Right atrium auricular region (tissue), 2 donors: ENCODE results near the gene PSD2. TPM values are rescaled to one million over a fixed set of nuclear protein-coding genes. Genes with fewer than 3 reads are reported as not detected.

Experiments used
- DNase-seq: peaks from one replicate; pipeline ENCODE4 v3.0.0-alpha.2; 2019; ENCODE audit warnings: low spot score
- H3K27ac ChIP-seq, 2 donors: fragments of 200-600 bp; sonication (generic); 1 replicate in 1 of 2; 2 replicates in 1 of 2; pipeline ENCODE4 v1.5.1; 2016 to 2019
- H3K27me3 ChIP-seq, 2 donors: fragments of 200-600 bp; sonication (generic); one replicate each; pipeline versions ENCODE4 v1.5.1 to v1.6.0; 2017 to 2019
- H3K36me3 ChIP-seq: fragments of 200-600 bp; sonication (generic); one replicate; pipeline ENCODE4 v1.5.1; 2016
- H3K4me1 ChIP-seq, 2 donors: fragments of 200-600 bp; sonication (generic); one replicate each; pipeline versions ENCODE4 v1.5.1 to v1.6.0; 2017 to 2019
- H3K4me3 ChIP-seq, 2 donors: fragments of 200-600 bp; sonication (generic); 1 replicate in 1 of 2; 2 replicates in 1 of 2; pipeline ENCODE4 v1.5.1; 2017 to 2019; ENCODE audit warnings: mild to moderate bottlenecking in 1 of 2, moderate library complexity in 1 of 2
- H3K9me3 ChIP-seq, 2 donors: fragments of 200-600 bp; sonication (generic); one replicate each; pipeline ENCODE4 v1.5.1; 2019
- total RNA-seq, 2 donors: library from RNA; depleted of rRNA; stranded (reverse); fragments of >200 nt; gene quantifications; one replicate each; pipeline ENCODE4 v1.1.0, GENCODE V29; 2016
- TF ChIP-seq, protein P1 (sequence below), 2 donors: fragments of 200-600 bp; sonication (generic); IDR thresholded peaks; one replicate each; pipeline ENCODE4 v1.5.1; 2019; ENCODE audit warnings: antibody characterized with exemption in 2 of 2

The PSD2 gene
- total RNA-seq, 2 donors from 2014 or later = 0.12 to 0.19 TPM

DNA sequence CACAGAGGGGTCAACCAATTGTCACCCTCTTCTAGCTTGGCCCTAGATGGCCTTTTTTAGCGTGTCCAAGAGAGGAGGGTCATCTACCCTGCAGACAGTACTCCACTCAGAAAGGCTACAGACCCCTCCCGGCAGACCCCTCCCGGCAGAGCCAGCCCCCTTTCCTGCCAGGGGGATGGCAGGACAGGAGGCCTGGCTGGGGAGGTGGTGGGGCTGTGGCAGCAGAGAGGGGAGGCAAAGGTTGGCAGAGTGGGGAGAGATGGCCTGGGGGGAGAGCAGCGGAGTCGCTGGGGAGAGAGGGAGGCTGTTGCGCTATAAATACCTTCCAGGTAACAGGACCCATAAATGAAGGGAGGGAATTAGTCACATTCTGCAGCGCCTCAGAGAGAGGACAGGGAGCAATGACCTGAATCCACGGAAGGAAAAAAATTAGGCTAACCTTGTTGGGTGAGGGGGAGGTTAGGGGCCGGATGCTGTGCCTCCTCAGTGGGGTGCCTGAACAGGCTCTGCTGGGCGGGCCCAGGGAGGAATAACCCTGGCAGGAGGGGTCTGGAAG, 32.9 kb upstream of the PSD2 start:
- TF ChIP-seq, protein P1, sequence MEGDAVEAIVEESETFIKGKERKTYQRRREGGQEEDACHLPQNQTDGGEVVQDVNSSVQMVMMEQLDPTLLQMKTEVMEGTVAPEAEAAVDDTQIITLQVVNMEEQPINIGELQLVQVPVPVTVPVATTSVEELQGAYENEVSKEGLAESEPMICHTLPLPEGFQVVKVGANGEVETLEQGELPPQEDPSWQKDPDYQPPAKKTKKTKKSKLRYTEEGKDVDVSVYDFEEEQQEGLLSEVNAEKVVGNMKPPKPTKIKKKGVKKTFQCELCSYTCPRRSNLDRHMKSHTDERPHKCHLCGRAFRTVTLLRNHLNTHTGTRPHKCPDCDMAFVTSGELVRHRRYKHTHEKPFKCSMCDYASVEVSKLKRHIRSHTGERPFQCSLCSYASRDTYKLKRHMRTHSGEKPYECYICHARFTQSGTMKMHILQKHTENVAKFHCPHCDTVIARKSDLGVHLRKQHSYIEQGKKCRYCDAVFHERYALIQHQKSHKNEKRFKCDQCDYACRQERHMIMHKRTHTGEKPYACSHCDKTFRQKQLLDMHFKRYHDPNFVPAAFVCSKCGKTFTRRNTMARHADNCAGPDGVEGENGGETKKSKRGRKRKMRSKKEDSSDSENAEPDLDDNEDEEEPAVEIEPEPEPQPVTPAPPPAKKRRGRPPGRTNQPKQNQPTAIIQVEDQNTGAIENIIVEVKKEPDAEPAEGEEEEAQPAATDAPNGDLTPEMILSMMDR (IDR thresholded peaks at IDR 0.05) = no peak
- Histone ChIP-seq H3K4me3 (no peak overlapping the region), H3K27me3 (no peaks in the 10 kb centered on the region), H3K9me3 (no peaks in the 10 kb centered on the region), H3K36me3 (no peaks in the 10 kb centered on the region), H3K27ac (no peak overlapping the region), H3K4me1 (peaks cover 0 to 13% of the 10 kb centered on the region in 2 donors)
- DNase-seq = no peak

DNA sequence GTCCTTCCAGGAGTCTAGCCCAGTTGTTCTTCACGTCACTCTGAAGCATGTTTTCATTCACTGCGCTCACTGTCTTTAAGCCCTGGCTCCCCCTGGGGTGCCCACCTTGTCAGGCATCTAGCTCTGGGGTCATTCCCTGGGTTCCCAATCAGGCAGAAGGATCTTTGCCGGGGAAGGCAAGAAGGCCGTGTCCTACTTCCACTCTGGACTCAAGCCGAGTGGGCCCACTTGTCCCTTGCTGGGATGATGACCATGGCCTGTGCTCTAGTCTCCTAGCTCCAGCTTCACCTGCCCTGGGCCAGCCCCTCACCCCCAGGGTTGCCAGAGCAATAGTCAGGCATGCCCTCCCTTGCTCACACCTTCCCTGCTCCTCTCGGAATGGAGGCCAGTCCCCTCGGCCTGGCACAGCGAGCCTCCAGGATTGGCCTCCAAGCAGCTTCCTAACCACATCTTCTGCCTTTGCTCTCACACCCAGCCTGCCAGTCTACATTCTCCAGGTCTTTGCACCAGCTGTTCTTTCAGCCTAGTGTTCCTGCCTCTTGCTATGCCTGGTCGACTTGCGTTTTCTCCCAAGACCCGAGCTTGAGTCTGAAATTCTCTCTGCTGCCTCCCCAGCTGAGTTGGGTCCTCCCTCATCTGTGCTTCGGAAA, 32.2 kb upstream of the PSD2 start:
- Histone ChIP-seq H3K4me3 (no peak overlapping the region), H3K4me1 (peaks cover 0 to 13% of the 10 kb centered on the region in 2 donors), H3K27ac (no peak overlapping the region), H3K36me3 (no peaks in the 10 kb centered on the region), H3K27me3 (no peaks in the 10 kb centered on the region), H3K9me3 (no peaks in the 10 kb centered on the region)
- DNase-seq = no peak
- TF ChIP-seq, protein P1 (IDR thresholded peaks at IDR 0.05) = no peak

DNA sequence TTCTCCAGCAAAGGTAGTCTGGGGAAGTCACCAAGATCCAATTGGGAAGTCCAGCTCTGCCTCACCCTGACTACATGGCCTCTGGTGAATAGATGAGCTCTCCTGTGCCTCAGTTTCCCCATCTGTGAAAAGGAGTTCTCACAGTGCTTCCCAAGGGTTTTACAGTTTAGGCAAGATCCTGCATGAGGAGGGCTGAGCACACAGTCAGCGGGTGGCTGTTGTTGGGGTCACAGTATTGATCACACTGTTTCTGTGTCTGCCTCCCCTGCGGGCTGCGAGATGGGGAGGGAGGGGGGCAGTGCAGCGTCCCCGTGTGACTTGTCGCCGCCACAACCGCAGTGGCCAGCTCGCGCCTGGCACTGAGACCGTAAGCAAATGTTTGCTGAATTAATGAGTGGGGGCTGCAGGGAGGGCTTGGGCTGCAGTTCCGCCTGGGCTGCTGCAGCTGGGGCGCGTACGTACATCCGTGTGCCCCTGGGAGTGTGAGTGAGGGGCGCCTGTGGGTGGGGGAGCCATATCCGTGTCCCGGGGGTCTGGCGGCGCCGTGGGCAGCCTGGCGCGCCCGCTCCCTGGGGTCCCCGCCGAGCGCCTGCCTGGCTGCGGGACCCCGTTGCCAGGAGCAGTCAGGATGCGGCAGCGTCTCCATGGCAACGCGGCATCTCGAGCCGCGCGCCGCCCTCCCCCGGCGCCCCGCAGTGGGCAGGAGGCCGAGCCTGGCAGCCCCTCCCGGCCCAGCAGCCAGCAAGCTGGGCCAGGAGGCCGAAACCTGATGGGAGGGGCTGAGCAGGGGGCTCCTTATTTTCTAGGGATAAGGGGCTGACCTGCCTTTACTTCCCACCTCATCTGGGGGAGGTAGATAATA, 31.4 kb upstream of the PSD2 start:
- no peak for DNase-seq
- H3K4me3 ChIP-seq = no peak overlapping the region
- H3K27me3 ChIP-seq = no peaks in the 10 kb centered on the region
- H3K27ac ChIP-seq = no peak overlapping the region
- H3K4me1 ChIP-seq = peaks cover 0 to 13% of the 10 kb centered on the region in 2 donors
- no peaks in the 10 kb centered on the region for H3K9me3 ChIP-seq
- no peaks in the 10 kb centered on the region for H3K36me3 ChIP-seq
- TF ChIP-seq, protein P1 (IDR thresholded peaks at IDR 0.05) = no peak

DNA sequence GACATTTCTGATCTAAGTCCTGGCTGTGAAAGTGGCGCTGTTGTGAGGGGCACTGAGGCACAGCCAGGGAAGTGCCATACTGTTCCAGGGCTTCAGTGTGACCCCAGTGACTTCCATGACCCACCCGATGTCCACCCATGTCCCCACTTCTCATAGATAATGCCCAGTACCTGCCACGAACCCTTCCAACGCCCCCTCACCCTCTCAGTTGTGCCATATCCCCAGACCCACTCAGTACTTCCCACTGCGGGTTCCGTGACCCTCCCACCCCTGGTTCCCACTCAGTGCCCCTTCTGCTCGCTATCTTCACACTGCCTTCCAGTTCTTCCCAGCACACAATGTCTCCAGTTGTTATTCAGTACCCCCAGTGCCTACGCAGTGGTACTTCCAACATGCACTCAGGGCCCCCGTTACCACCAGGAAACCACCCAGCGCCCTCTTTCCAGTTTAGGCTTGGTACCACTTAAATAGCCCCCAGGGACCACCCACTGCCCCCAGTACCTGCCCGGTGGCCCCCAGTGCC, 30.7 kb upstream of the PSD2 start:
- Histone ChIP-seq H3K36me3 (no peaks in the 10 kb centered on the region), H3K4me1 (peaks cover 0 to 13% of the 10 kb centered on the region in 2 donors), H3K9me3 (no peaks in the 10 kb centered on the region), H3K27me3 (no peaks in the 10 kb centered on the region), H3K4me3 (no peak overlapping the region), H3K27ac (no peak overlapping the region)
- TF ChIP-seq, protein P1 (IDR thresholded peaks at IDR 0.05) = no peak
- no peak for DNase-seq

DNA sequence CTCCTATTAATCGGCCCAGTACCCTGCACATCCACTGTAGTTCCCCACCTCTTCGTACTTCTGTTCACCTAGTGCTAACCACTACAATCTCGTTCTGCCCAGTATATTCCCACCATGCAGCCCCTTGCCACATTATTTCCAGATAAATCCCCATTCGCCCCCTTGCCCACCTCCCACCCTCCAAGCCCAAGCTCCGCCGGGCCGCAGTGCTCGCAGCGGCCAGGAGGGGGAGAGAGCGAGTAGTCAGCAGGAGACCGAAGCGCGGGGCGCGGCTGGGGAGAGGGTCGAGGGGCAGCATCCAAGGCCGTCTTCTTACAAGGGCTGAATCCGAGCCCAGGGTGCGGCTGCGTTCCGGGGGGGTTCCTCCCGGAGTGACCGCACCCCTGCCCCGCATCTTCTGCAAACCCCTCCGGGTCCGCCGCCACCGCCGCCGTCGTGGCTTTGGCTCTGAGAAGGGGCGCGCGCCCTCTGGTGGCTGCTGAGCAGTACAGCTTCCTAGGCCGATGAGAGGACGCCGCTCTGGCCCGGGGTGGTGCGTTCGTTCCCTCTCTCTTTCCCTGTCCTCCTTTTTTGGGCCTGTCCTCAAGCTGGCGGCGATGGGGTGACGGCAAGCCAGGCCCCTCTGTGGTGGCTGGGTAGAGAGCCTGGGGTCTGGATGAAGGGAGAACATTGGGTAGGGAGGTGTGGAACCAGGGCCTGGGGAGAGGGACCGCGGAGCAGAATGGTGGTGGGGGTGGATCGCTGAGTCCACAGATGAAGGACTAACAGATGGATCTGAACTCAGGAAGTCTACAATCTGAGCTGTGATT, 30.0 kb upstream of the PSD2 start:
- no peaks in the 10 kb centered on the region for H3K27me3 ChIP-seq
- TF ChIP-seq, protein P1 (IDR thresholded peaks at IDR 0.05) = peak; percentile 99
- no peaks in the 10 kb centered on the region for H3K9me3 ChIP-seq
- no peaks in the 10 kb centered on the region for H3K36me3 ChIP-seq
- DNase-seq = no peak
- H3K4me1 ChIP-seq = peaks cover 0 to 13% of the 10 kb centered on the region in 2 donors
- peak overlapping the region in 1 of 2 donors; percentile 54 for H3K27ac ChIP-seq
- H3K4me3 ChIP-seq = peak overlapping the region; percentile 41 to 55
